HG03139 (cell line): ENCODE results near the gene ADAMTS6.

Experiments used
- ATAC-seq: cut with Tn5 transposase; IDR thresholded peaks from one replicate; pipeline ENCODE4 v1.9.1; 2021; ENCODE audit not compliant: unreplicated experiment

ADAMTS6 gene

DNA sequence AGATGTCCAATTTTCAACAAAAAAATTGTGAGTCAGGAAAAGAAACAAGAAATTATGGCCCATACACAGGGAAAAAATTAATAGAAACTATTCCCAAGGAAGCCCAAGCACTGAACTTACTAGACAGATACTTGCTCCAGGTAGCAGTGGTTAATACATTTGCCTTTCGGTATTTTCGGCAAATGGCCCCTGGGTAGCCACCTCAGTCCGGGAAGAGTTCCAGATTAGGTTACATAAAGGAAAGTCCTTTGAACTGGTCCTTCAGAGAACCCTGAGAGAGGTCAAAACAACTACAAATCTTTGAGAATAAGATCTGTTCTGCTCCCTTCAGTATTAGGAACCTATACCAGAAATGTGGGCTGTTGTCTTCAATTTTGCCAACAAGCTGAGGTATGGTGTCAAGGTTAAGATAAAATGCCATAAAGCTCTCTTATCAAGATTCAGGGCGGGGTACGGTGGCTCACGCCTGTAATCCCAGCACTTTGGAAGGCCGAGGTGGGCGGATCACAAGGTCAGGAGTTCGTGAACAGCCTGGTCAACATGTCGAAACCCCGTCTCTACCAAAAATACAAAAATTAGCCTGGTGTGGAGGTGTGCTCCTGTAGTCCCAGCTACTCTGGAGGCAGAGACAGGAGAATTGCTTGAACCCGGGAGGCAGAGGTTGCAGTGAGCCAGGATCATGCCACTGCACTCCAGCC, 369.6 kb downstream of the ADAMTS6 start:
- no peak for ATAC-seq

DNA sequence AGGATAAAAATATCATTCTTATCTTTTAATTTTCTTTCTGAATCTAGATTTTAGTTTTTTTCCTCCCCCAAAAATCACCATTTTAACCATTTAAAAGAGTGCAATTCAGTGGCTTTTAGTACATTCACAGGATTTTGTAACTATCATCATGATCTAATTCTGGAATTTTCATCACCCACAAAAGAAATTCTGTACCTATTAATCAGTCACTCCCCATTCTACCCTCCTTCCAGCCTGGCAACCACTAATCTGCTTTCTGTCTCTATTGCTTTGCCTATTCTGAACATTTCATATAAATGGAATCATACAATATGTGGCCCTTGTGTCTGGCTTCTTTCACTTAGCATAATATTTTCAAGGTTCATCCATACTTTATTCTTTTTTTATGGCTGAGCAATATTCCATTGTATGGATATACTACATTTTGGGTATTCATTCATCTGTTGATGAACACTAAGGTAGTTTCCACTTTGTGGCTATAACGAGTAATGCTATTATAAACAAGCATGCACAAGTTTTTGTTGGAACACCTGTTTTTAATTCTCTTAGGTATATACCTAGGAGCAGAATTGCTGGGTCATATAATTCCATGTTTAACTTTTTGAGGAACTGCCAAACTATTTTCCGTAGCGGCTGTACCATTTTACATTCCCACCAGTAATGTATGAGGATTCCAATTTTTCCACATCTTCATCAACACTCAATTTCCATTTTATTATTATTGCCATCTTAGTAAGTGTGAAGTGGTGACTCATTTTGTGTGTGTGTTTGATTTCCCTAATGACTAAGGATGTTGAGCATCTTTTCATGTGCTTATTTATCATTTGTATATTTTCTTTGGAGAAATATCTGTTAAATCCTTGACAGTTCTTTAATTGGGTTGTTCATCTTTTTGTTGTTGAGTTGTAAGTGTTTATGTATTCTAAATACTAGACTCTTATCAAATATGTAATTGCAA, 372.7 kb downstream of the ADAMTS6 start:
- no peak for ATAC-seq

DNA sequence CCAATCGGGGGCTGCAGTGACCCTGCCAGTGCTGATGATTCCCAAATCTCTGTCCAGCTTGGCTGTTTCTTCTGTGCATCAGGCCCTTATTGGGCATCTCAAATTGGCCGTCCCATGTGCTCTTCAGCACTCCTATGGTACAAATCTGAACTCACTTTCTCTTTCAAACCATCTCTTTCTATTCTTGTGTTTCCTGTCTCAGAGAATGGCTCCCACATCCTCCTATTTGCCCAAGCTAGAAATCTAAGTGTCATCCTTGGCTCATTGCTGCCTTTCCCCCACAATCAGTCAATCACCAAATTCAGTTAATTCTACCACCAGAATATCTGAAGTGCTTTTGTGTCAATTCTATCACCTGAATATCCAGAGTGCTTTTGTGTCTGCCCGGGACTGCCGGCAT, 376.4 kb downstream of the ADAMTS6 start:
- ATAC-seq: no peak

DNA sequence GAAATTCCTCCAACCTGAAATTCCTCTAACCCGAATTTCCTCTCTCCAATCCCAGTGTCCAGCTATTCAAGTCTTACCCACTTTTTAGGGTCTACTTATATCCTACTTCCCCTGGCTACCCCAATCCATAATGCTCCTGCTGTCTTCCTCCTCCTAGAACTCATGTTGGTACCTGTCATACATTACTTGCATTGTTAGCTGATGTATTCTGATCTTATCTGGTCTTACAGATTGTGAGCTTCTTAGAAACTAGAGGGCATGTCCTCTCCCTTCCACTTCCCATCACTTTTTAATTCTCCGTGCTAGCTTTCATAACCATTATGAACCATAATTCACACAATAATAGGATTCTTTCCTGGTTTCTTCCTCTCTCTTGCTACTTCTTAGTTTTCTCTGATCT, 376.9 kb downstream of the ADAMTS6 start:
- no peak for ATAC-seq

DNA sequence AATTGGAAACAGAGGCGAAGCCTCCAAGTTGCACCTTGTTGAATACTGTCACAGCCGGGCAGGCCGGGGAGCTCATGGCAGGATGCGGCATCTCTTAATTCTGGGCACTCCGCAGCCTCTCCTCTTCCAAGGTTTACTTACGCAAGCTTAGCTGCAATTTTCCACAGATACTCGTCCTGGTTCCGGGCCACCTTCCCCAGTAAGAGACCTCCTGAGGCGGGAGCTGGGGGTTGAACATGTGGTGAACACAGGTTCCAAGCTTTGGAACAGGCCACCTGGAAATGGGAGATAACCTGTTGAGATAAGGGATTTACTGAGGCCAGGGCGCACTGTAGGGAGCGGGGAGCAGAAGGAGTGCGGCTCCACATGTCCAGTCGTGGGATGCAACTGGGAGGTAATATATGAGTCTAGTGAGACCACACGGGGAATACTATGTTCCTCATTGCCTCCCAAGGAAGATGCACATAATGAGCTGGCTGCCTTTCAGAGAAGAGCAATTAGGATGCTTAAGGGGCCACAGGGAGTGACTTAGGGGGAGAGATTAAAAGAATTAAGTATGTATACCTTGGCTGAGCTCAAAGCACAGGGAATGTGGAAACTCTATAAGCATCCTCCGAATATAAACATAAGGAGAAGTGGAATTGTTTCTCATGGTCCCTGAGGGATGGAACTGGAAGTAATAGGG, 377.8 kb downstream of the ADAMTS6 start:
- no peak for ATAC-seq

DNA sequence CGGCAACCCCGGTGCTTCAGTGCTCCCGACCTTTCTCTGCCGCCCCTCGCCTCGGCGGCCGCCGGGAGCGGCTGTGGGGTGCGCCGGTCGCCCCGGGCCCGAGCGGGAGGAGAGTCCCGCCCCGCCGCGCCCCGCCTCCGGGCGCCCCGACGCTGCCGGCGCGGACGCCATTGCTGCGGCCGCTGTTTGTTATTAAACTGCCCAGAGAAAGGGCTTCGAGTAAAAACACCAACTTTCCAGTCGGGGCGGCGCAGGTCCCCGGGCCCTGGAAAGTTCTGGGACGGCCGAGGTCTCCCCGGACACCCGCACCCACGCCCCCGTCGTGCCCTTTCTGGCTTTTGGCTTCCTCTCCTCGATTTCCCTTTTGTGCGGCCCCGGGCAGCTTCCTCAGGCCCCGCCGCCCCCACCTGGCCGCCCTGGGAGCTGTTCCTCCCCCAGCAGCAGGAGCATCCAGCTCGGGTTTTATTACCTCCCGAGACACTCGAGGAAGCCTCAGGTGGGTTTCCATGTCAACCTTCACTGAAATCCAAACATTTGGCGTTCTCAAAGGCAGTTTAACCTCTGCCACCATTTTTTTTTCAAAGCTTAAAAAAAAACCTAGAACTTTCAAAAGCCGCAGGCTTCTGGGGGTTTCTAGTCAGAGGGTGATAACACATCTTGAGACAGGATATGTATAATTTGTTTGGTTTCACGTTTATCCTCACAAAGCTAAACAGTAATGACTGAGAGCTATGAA, 378.6 kb downstream of the ADAMTS6 start:
- ATAC-seq: peak; percentile 63

DNA sequence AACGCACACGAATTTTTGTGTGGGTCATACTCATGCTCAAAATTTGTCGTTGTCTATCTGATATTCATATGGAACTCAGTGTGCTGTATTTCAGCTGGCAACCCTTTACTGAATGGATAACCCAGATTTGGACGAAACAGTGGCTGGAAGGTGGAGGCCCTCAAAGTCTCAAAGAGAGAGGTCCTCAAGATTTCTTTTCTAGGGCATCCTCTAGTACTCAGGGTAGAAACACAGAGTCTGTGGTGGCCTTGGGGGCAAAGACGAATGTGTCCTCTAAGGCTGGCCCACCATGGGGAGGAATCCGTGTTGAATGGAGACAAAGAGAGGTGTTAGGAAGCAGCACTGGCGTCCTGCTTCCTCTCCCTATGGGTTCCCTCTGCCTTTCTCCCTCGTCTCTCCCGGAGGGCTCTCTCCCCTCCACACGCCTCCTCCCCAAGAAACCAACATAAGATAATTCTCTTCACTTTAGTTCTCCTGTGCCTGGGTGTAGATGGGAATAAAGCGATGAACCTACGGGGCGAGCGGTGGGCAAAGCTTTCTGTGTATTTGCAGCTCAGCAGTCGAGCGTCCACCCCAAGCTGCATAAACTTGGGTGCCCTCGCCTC, 379.2 kb downstream of the ADAMTS6 start:
- no peak for ATAC-seq

DNA sequence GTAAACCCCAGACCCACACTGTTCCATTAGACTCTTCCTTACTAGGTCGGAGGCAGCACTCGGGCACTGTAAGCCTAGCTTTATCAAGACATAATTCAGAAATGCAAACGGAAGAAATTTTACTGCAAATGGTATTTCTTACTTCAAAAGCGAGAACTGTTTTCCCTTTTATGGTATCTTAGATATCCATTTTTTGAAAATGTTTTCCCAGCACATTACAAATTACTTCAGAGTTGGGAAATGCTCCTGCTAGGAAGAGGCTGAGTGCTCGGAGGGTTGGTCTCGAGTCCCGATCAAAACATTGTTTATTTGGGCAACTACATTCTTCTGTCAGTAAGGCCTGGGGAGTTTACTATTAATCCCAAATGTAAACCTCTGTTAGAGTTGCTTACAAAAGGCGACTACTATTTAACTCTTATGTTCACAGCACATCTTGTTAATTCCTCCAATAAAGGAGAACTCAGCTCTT, 380.1 kb downstream of the ADAMTS6 start:
- no peak for ATAC-seq

DNA sequence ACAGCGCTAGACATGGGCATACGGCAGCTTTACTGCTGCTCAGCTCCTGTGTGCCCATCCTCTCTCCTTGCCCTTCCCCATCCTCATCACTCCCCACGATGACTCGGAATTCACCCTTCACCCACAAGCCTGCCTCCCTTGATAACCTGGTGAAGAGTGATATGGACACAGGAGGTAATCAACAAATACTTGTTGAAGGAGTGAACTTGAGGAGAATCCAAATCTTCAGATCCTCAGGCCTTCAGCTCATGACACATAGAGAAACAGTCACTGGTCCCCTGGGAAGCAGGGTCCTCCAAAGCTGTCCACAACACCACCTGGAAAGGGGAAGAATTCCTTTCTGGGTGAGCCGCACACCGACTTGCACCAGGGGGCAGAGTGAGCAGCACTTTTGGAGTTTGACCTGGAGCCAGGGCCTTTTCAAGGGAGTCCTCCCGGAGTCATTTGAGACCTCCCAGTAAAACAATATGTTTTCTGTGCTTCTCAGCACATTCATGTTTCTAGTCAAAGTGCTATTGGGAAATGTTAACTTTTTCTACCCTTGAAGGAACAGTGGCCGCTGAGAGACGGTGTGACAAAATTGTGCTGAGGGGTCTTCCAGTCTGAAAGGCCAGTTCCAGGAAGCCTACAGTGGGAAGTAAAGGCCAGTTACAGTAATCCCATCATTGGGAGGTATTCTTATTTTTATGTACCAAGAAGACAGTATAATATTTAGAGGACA, 380.6 kb downstream of the ADAMTS6 start:
- no peak for ATAC-seq
